Parathyroid adenoma (tissue), 2 donors: Measurements from ENCODE around the gene USP24.

Experiments used
- H2AFZ ChIP-seq: fragments of 300-600 bp; sonication (generic); one replicate; pipeline ENCODE4 v1.7.0; 2017; ENCODE audit warnings: antibody characterized with exemption, mild to moderate bottlenecking
- H3K27ac ChIP-seq: fragments of 300-600 bp; sonication (generic); one replicate; pipeline ENCODE4 v1.7.0; 2017
- H3K27me3 ChIP-seq: fragments of 300-600 bp; sonication (generic); one replicate; pipeline ENCODE4 v1.7.0; 2017; ENCODE audit warnings: low read length; ENCODE audit not compliant: control insufficient read depth, insufficient read depth
- H3K36me3 ChIP-seq: fragments of 300-600 bp; sonication (generic); one replicate; pipeline ENCODE4 v1.7.0; 2017; ENCODE audit warnings: low read length; ENCODE audit not compliant: control insufficient read depth, insufficient read depth
- H3K4me1 ChIP-seq: fragments of 300-600 bp; sonication (generic); one replicate; pipeline ENCODE4 v1.7.0; 2017; ENCODE audit warnings: control low read depth
- H3K4me2 ChIP-seq: fragments of 300-600 bp; sonication (generic); one replicate; pipeline ENCODE4 v1.7.0; 2017; ENCODE audit warnings: low read length
- H3K4me3 ChIP-seq: fragments of 300-600 bp; sonication (generic); one replicate; pipeline ENCODE4 v1.7.0; 2017; ENCODE audit warnings: low read depth, low read length
- H3K79me2 ChIP-seq: fragments of 300-600 bp; sonication (generic); one replicate; pipeline ENCODE4 v1.7.0; 2017; ENCODE audit warnings: control low read depth
- H3K9ac ChIP-seq: fragments of 300-600 bp; sonication (generic); one replicate; pipeline ENCODE4 v1.7.0; 2017; ENCODE audit warnings: mild to moderate bottlenecking
- H3K9me3 ChIP-seq: fragments of 300-600 bp; sonication (generic); one replicate; pipeline ENCODE4 v1.7.0; 2017; ENCODE audit warnings: low read length; ENCODE audit not compliant: control insufficient read depth
- CTCF ChIP-seq: fragments of 300-600 bp; sonication (generic); IDR thresholded peaks from one replicate; pipeline ENCODE4 v1.7.0; 2017; ENCODE audit warnings: antibody characterized with exemption, mild to moderate bottlenecking
- donor health status: primary hyperparathyroidism.

Gene USP24, protein sequence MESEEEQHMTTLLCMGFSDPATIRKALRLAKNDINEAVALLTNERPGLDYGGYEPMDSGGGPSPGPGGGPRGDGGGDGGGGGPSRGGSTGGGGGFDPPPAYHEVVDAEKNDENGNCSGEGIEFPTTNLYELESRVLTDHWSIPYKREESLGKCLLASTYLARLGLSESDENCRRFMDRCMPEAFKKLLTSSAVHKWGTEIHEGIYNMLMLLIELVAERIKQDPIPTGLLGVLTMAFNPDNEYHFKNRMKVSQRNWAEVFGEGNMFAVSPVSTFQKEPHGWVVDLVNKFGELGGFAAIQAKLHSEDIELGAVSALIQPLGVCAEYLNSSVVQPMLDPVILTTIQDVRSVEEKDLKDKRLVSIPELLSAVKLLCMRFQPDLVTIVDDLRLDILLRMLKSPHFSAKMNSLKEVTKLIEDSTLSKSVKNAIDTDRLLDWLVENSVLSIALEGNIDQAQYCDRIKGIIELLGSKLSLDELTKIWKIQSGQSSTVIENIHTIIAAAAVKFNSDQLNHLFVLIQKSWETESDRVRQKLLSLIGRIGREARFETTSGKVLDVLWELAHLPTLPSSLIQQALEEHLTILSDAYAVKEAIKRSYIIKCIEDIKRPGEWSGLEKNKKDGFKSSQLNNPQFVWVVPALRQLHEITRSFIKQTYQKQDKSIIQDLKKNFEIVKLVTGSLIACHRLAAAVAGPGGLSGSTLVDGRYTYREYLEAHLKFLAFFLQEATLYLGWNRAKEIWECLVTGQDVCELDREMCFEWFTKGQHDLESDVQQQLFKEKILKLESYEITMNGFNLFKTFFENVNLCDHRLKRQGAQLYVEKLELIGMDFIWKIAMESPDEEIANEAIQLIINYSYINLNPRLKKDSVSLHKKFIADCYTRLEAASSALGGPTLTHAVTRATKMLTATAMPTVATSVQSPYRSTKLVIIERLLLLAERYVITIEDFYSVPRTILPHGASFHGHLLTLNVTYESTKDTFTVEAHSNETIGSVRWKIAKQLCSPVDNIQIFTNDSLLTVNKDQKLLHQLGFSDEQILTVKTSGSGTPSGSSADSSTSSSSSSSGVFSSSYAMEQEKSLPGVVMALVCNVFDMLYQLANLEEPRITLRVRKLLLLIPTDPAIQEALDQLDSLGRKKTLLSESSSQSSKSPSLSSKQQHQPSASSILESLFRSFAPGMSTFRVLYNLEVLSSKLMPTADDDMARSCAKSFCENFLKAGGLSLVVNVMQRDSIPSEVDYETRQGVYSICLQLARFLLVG (N-terminal part only)

DNA sequence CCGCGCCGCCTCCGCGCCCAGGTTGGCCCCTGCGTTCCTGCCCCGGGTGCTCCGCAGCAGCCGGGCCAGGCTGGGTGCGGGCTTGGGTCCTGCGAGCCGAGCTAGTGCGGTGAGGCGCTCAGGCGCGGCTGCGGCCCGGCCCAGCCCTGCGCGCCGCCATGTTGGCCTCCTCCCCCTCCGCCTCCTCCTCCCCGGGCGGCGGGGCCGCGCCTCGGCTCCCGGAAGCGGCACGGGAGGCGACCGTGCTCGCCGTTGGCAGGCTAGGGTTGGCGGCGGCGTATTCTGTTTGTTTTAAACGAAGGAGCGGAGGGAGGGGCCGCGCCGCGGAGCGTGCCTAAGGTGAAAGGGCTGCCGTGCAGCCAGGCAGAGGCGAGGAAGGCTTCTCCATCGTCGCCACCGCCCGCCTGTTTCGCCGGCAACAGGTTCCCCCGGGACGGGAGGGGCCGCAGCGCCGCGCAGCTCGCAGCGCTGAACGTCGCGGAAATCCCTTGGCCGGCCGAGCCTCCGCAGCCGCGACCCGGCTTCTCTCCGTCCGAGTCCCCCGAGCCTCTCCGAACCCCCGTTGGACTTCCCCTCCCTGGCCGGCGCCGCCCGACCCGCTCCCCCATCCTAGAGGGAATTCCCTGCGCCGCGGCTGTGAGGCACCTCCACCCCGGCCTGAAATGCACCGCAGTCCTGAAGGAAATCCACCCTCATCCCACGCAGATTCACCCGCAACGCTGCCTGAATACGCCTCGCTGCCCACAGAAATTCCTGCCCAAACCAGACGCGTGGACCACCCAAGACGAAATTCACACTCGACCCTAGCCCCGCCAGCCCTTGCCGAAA is at the start of gene USP24:
Gene USP24 (minus strand): TSS at position 171 of the 828 bp plus-strand sequence. CDS start 251 bp downstream, outside the sequence.
- Histone ChIP-seq H3K36me3 (no peaks in the 10 kb centered on the region), H2AFZ (peak within 1 kb of the TSS; percentile 88), H3K27me3 (no peaks in the 10 kb centered on the region), H3K4me1 (peaks cover 5% of the 10 kb centered on the region), H3K9me3 (no peaks in the 10 kb centered on the region), H3K4me2 (peak within 1 kb of the TSS; percentile 98), H3K79me2 (peaks cover 4% of the 10 kb centered on the region), H3K9ac (peak within 1 kb of the TSS; percentile 67), H3K4me3 (peak within 1 kb of the TSS; percentile 87), H3K27ac (peak within 1 kb of the TSS; percentile 80)
- TF ChIP-seq CTCF, result no peak

- Histone ChIP-seq H3K4me3 (no peak overlapping the region), H3K9ac (no peak overlapping the region), H2AFZ (no peak overlapping the region), H3K4me2 (no peak overlapping the region), H3K4me1 (no peaks in the 10 kb centered on the region), H3K27ac (no peak overlapping the region), H3K9me3 (no peaks in the 10 kb centered on the region), H3K27me3 (no peaks in the 10 kb centered on the region), H3K36me3 (no peaks in the 10 kb centered on the region), H3K79me2 (no peaks in the 10 kb centered on the region)
- no peak for TF ChIP-seq CTCF
These were observed 47.7 kb upstream of the USP24 start for GRCh38 chr1:55262822-55263221.

- TF ChIP-seq CTCF, result no peak
- Histone ChIP-seq H3K4me2 (no peak overlapping the region), H3K4me3 (no peak overlapping the region), H3K9me3 (no peaks in the 10 kb centered on the region), H3K27me3 (no peaks in the 10 kb centered on the region), H3K9ac (no peak overlapping the region), H2AFZ (no peak overlapping the region), H3K27ac (no peak overlapping the region), H3K79me2 (no peaks in the 10 kb centered on the region), H3K36me3 (no peaks in the 10 kb centered on the region), H3K4me1 (no peaks in the 10 kb centered on the region)
These were observed 44.9 kb upstream of the USP24 start for GRCh38 chr1:55259911-55260609.

- TF ChIP-seq CTCF, result no peak
- Histone ChIP-seq H2AFZ (no peak overlapping the region), H3K9me3 (no peaks in the 10 kb centered on the region), H3K27ac (no peak overlapping the region), H3K4me3 (no peak overlapping the region), H3K36me3 (no peaks in the 10 kb centered on the region), H3K4me1 (no peaks in the 10 kb centered on the region), H3K9ac (no peak overlapping the region), H3K4me2 (no peak overlapping the region), H3K79me2 (no peaks in the 10 kb centered on the region), H3K27me3 (no peaks in the 10 kb centered on the region)
These were observed 42.8 kb upstream of the USP24 start for GRCh38 chr1:55257958-55258357.
